Measurements from ENCODE around the gene RP2.
A peak's percentile ranks its signal among the peaks of the same experiment; 100 is the strongest.

Gene RP2

GRCh38 chrX:46844913-46845312, 8.1 kb downstream of the RP2 start:
- DNase-seq = no peak

GRCh38 chrX:46849933-46850332, 13.1 kb downstream of the RP2 start:
- no peak for DNase-seq

GRCh38 chrX:46850771-46851170, 13.9 kb downstream of the RP2 start:
- no peak for DNase-seq

GRCh38 chrX:46856483-46856882, 19.6 kb downstream of the RP2 start:
- DNase-seq = no peak

- no peak for DNase-seq
Observed at GRCh38 chrX:46860557-46860956, 23.7 kb downstream of the RP2 start.

- DNase-seq = no peak
Observed at GRCh38 chrX:46863072-46863471, 26.2 kb downstream of the RP2 start.

- DNase-seq = no peak
Observed at GRCh38 chrX:46864606-46865005, 27.8 kb downstream of the RP2 start.

GRCh38 chrX:46865281-46865680, 28.4 kb downstream of the RP2 start:
- DNase-seq = no peak

GRCh38 chrX:46866726-46867125, 29.9 kb downstream of the RP2 start:
- no peak for DNase-seq

- DNase-seq = no peak
Observed at GRCh38 chrX:46873746-46874145, 36.9 kb downstream of the RP2 start.

- no peak for DNase-seq
Observed at GRCh38 chrX:46876901-46877300, 40.1 kb downstream of the RP2 start.

- no peak for DNase-seq
Observed at GRCh38 chrX:46882266-46882665, 45.4 kb downstream of the RP2 start.

- no peak for DNase-seq
Observed at GRCh38 chrX:46884799-46885198, 48.0 kb downstream of the RP2 start.

GRCh38 chrX:46898207-46898606, 61.4 kb downstream of the RP2 start:
- DNase-seq = no peak

GRCh38 chrX:46903458-46904242, 66.8 kb downstream of the RP2 start:
- peak in 13 of 14 donors; percentile 8 to 85 (median 65) for DNase-seq

GRCh38 chrX:46904626-46905025, 67.8 kb downstream of the RP2 start:
- no peak for DNase-seq

- DNase-seq = no peak
Observed at GRCh38 chrX:46910415-46910814, 73.6 kb downstream of the RP2 start.

GRCh38 chrX:46912098-46912602, 75.3 kb downstream of the RP2 start, which contains the start of gene JADE3:
JADE3 (plus strand) TSS chrX:46912421; CDS start chrX:46984895, 72,474 bp downstream.
- peak in 10 of 14 donors; percentile 2 to 53 (median 16) for DNase-seq

GRCh38 chrX:46912603-46913491, 76.0 kb downstream of the RP2 start:
- DNase-seq = peak in 8 of 14 donors; percentile 0 to 29 (median 12)

- peak in 2 of 14 donors; percentile 0 to 4 for DNase-seq
Observed at GRCh38 chrX:46913667-46914066, 76.8 kb downstream of the RP2 start.

GRCh38 chrX:46916273-46916672, 79.4 kb downstream of the RP2 start:
- DNase-seq = no peak

GRCh38 chrX:46917622-46918021, 80.8 kb downstream of the RP2 start:
- DNase-seq = no peak

GRCh38 chrX:46918434-46918833, 81.6 kb downstream of the RP2 start:
- DNase-seq = no peak
